NB4 (cell line): Measurements from ENCODE around the gene SFN.
"Not testable (repeated sequence)": the region's sequence is repeated elsewhere in the genome, so short reads cannot be mapped to it uniquely, and the experiment has no call there.

Experiments used
- DNase-seq: peaks from one replicate; pipeline ENCODE4 v3.0.0; 2010; ENCODE audit warnings: low read depth
- H3K4me3 ChIP-seq: one replicate; pipeline ENCODE4 v1.5.1; 2011; ENCODE audit warnings: mild to moderate bottlenecking, low read depth, low read length, moderate library complexity
- CTCF ChIP-seq: IDR thresholded peaks from one replicate; pipeline ENCODE4 v1.5.1; 2012; ENCODE audit warnings: low read depth, low read length
- MAX ChIP-seq: IDR thresholded peaks from 2 replicates; pipeline ENCODE4 v1.6.1; 2011; ENCODE audit warnings: low read depth, low read length
- MYC ChIP-seq: IDR thresholded peaks from 2 replicates; pipeline ENCODE4 v1.6.1; 2011; ENCODE audit warnings: low read depth, low read length
- POLR2A ChIP-seq: IDR thresholded peaks from 2 replicates; pipeline ENCODE4 v1.6.1; 2011; ENCODE audit warnings: mild to moderate bottlenecking; ENCODE audit not compliant: insufficient read length; ENCODE audit errors: extremely low read depth

Gene SFN

GRCh38 chr1:26858891-26859640 lies 3.9 kb upstream of the SFN start:
- no peak overlapping the region for H3K4me3 ChIP-seq
- DNase-seq, result no peak
- TF ChIP-seq POLR2A (no peak), MYC (no peak), MAX (no peak), CTCF (no peak)

GRCh38 chr1:26861286-26861701 lies 1.7 kb upstream of the SFN start:
- peak; percentile 20 for DNase-seq
- TF ChIP-seq MAX (no peak), MYC (no peak), CTCF (no peak), POLR2A (no peak)
- H3K4me3 ChIP-seq, result no peak overlapping the region

GRCh38 chr1:26861889-26862378 lies 1.0 kb upstream of the SFN start:
- no peak overlapping the region for H3K4me3 ChIP-seq
- TF ChIP-seq POLR2A (no peak), CTCF (no peak), MYC (no peak), MAX (no peak)
- no peak for DNase-seq

- DNase-seq, result no peak
- TF ChIP-seq CTCF (no peak), MYC (no peak), POLR2A (no peak), MAX (no peak)
- H3K4me3 ChIP-seq, result no peak overlapping the region
Observed at GRCh38 chr1:26863685-26864077, 732 bp downstream of the SFN start.

- peak overlapping the region; percentile 79 for H3K4me3 ChIP-seq
- TF ChIP-seq POLR2A (peak; percentile 84), CTCF (no peak), MAX (peak; percentile 78), MYC (peak; percentile 87)
- peak; percentile 98 for DNase-seq
Observed at GRCh38 chr1:26864610-26865480, 1.9 kb downstream of the SFN start.

GRCh38 chr1:26873097-26873496 lies 10.1 kb downstream of the SFN start:
- not testable (repeated sequence) for DNase-seq

More at GRCh38 chr1:26873097-26873496, 10.1 kb downstream of the SFN start:
- not testable (repeated sequence) for H3K4me3 ChIP-seq
